ENCODE data around the gene ADGRG3. TPM values are rescaled to one million over a fixed set of nuclear protein-coding genes. Genes with fewer than 3 reads are reported as not detected.
A peak's percentile ranks its signal among the peaks of the same experiment; 100 is the strongest.

Gene ADGRG3
- total and polyA plus RNA-seq, 4 donors = 1.8 to 66.2 (median 9.4) TPM

DNA sequence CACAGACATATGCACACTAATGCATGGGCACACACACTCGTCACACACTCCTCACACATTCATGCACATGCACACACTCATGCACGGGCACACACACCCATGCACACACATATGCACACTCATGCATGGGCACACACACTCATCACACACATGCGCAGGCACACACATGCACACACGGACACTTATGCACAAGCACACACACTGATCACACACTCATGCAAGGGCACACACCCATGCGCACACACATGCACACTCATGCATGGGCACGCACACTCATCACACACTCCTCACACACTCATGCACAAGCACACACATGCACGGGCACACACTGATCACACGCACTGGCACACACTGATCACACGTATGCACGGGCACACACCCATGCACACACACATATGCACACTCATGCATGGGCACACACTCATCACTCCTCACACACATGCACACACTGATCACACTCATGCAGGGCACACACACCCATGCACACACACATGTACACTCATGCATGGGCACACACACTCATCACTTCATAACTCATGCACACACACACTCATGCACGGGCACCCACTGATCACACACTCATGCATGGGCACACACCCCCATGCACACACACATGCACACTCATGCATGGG is 23.6 kb upstream of the ADGRG3 start:
- no peak overlapping the region for H3K4me3 ChIP-seq
- 83 to 91% methylated on average over 11 of the region's 11 CpGs for WGBS, 2 donors
- H3K27ac ChIP-seq (ENCODE audit: low read depth in 1 of 2, low read length in 1 of 2) = peak overlapping the region in 1 of 2 donors; percentile 20
- H3K27me3 ChIP-seq (ENCODE audit: control insufficient read depth in 3 of 3, insufficient read depth in 3 of 3, low read length in 2 of 3) = no peaks in the 10 kb centered on the region
- peaks cover 0 to 36% (median 0%) of the 10 kb centered on the region in 5 donors for H3K4me1 ChIP-seq (ENCODE audit: control insufficient read depth in 5 of 5, insufficient read depth in 5 of 5, low read length in 5 of 5)
- TF ChIP-seq, protein P1, sequence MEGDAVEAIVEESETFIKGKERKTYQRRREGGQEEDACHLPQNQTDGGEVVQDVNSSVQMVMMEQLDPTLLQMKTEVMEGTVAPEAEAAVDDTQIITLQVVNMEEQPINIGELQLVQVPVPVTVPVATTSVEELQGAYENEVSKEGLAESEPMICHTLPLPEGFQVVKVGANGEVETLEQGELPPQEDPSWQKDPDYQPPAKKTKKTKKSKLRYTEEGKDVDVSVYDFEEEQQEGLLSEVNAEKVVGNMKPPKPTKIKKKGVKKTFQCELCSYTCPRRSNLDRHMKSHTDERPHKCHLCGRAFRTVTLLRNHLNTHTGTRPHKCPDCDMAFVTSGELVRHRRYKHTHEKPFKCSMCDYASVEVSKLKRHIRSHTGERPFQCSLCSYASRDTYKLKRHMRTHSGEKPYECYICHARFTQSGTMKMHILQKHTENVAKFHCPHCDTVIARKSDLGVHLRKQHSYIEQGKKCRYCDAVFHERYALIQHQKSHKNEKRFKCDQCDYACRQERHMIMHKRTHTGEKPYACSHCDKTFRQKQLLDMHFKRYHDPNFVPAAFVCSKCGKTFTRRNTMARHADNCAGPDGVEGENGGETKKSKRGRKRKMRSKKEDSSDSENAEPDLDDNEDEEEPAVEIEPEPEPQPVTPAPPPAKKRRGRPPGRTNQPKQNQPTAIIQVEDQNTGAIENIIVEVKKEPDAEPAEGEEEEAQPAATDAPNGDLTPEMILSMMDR (IDR thresholded peaks at IDR 0.05; ENCODE audit: control extremely low read depth, extremely low read depth) = no peak
- ATAC-seq (ENCODE audit: insufficient read depth, low FRiP score) (no peak), DNase-seq (no peak)
- H3K9ac ChIP-seq (ENCODE audit: insufficient read depth in 1 of 2, low read length in 2 of 2) = no peak overlapping the region
- no peaks in the 10 kb centered on the region for H3K9me3 ChIP-seq (ENCODE audit: control insufficient read depth in 4 of 4, insufficient read depth in 3 of 4, low read length in 3 of 4)
- H3K36me3 ChIP-seq (ENCODE audit: control insufficient read depth in 4 of 4, insufficient read depth in 4 of 4, low read length in 4 of 4) = peaks cover 0 to 2% (median 0%) of the 10 kb centered on the region in 4 donors

DNA sequence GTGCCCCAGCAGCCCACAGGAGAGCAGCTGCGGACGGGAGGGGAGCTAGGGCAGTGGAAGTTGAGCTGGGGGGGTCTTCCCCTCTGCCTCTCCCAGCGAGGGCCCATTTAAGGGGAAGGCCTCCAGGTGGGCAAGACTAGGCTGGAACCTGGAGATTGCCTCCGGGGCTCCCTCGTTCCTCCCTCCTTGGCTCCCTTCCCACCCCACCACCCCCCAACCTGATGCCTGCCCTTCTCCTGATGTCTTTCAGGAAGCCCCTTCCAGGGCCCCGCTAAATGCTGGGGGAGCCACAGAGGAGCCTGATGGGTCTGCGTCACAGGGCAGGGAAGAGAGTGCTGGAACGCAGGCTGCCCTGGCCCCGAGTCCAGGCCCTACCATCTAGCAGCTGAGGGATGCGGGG is 22.9 kb upstream of the ADGRG3 start:
- no peak overlapping the region for H3K4me3 ChIP-seq
- DNase-seq (no peak), ATAC-seq (ENCODE audit: insufficient read depth, low FRiP score) (no peak)
- 46 to 56% methylated on average over 8 to 10 of the region's 10 CpGs for WGBS, 2 donors
- H3K27ac ChIP-seq (ENCODE audit: low read depth in 1 of 2, low read length in 1 of 2) = peak overlapping the region; percentile 44 to 68
- TF ChIP-seq, protein P1 (IDR thresholded peaks at IDR 0.05; ENCODE audit: control extremely low read depth, extremely low read depth) = no peak
- no peak overlapping the region for H3K9ac ChIP-seq (ENCODE audit: insufficient read depth in 1 of 2, low read length in 2 of 2)
- H3K9me3 ChIP-seq (ENCODE audit: control insufficient read depth in 4 of 4, insufficient read depth in 3 of 4, low read length in 3 of 4) = no peaks in the 10 kb centered on the region
- peaks cover 0 to 2% (median 0%) of the 10 kb centered on the region in 4 donors for H3K36me3 ChIP-seq (ENCODE audit: control insufficient read depth in 4 of 4, insufficient read depth in 4 of 4, low read length in 4 of 4)
- H3K27me3 ChIP-seq (ENCODE audit: control insufficient read depth in 3 of 3, insufficient read depth in 3 of 3, low read length in 2 of 3) = no peaks in the 10 kb centered on the region
- H3K4me1 ChIP-seq (ENCODE audit: control insufficient read depth in 5 of 5, insufficient read depth in 5 of 5, low read length in 5 of 5) = peaks cover 0 to 36% (median 0%) of the 10 kb centered on the region in 5 donors

DNA sequence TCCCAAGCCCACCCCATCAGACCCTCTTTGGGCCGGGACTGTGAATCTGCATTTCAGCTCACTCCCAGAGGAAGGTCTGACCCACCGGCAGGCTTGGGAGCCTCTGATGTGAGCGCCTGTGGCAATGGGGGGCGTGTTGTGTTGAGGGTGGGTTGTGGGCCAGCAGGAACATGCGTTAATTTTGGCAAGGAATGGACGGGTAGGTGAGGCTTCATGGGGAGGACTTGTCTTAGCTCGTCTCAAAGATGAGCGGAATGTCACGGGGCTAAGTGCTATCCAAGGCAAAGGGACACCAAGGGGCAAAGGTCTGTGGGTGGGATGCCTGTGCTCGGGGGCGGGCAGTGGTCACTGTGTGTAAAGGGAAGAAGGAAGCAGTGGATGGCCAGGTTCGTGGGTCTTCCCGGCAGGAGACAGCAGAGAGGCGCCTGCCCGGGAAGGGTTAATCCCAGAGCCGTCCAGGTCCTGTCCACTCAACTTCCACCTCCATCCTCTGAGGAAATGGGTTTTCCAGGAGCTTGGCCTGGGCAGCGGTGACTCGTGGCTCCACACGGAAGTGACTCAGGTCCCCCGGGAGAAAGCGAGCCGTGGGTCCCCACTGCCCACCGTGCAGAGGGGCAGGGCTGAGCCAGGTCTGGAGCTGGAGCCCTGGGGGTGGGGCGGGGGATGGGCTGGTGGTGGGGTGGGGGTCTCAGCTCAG is 22.3 kb upstream of the ADGRG3 start:
- Histone ChIP-seq H3K4me1 (ENCODE audit: control insufficient read depth in 5 of 5, insufficient read depth in 5 of 5, low read length in 5 of 5) (peaks cover 0 to 34% (median 0%) of the 10 kb centered on the region in 5 donors), H3K27ac (ENCODE audit: low read depth in 1 of 2, low read length in 1 of 2) (peak overlapping the region; percentile 68 to 86), H3K36me3 (ENCODE audit: control insufficient read depth in 4 of 4, insufficient read depth in 4 of 4, low read length in 4 of 4) (peaks cover 0 to 5% (median 0%) of the 10 kb centered on the region in 4 donors), H3K4me3 (no peak overlapping the region), H3K9ac (ENCODE audit: insufficient read depth in 1 of 2, low read length in 2 of 2) (no peak overlapping the region), H3K27me3 (ENCODE audit: control insufficient read depth in 3 of 3, insufficient read depth in 3 of 3, low read length in 2 of 3) (no peaks in the 10 kb centered on the region), H3K9me3 (ENCODE audit: control insufficient read depth in 4 of 4, insufficient read depth in 3 of 4, low read length in 3 of 4) (peaks cover 0 to 2% (median 0%) of the 10 kb centered on the region in 4 donors)
- peak in 1 of 3 donors; percentile 51 for DNase-seq
- TF ChIP-seq, protein P1 (IDR thresholded peaks at IDR 0.05; ENCODE audit: control extremely low read depth, extremely low read depth) = no peak
- WGBS, 2 donors = 54 to 57% methylated on average over 24 of the region's 24 CpGs
- ATAC-seq (ENCODE audit: insufficient read depth, low FRiP score) = no peak

Measured in lung (tissue), 12 donors.